ENCODE measurements around the gene ARID5B. TPM values are rescaled to one million over a fixed set of nuclear protein-coding genes. Genes with fewer than 3 reads are reported as not detected.

ARID5B gene
- total and polyA plus RNA-seq, 2 donors (not counting 3 experiments of a cell fraction or from before 2014, with no cell fraction given): 5.6 to 8.9 TPM

GRCh38 chr10:62062028-62062427, 160.5 kb downstream of the ARID5B start:
- TF ChIP-seq MYC (IDR thresholded peaks at IDR 0.05; ENCODE audit: low read depth, low read length) (no peak), MAX (IDR thresholded peaks at IDR 0.05; ENCODE audit: insufficient read depth, insufficient read length) (no peak), POLR2AphosphoS5 (IDR thresholded peaks at IDR 0.05; ENCODE audit: insufficient read depth, low read depth, low read length) (no peak)
- Histone ChIP-seq H3K4me1 (ENCODE audit: control insufficient read depth, extremely low read depth, insufficient read depth, low read length) (peaks cover 11% of the 10 kb centered on the region), H3K79me2 (ENCODE audit: control insufficient read depth, insufficient read depth, low read length) (no peaks in the 10 kb centered on the region), H3K27ac (ENCODE audit: insufficient read depth, low read depth, low read length) (no peak overlapping the region), H3K4me2 (ENCODE audit: insufficient read depth, low read length) (no peak overlapping the region), H3K9me1 (replicated peaks; ENCODE audit: control insufficient read depth, extremely low read depth, insufficient read depth, low read length) (no peaks in the 10 kb centered on the region), H3K9ac (replicated peaks; ENCODE audit: extremely low read depth, insufficient read depth, low read length) (no peak overlapping the region), H2AFZ (ENCODE audit: low read depth, low read length) (no peak overlapping the region), H3K4me3 (replicated peaks in 1 of 3; ENCODE audit: insufficient read depth in 1 of 3, low read depth in 1 of 3, low read length in 3 of 3) (no peak overlapping the region), H3K27me3 (ENCODE audit: control insufficient read depth in 2 of 2, insufficient read depth in 2 of 2, low read length in 2 of 2) (no peaks in the 10 kb centered on the region), H3K36me3 (ENCODE audit: control insufficient read depth in 2 of 2, extremely low read depth in 1 of 2, insufficient read depth in 2 of 2, low read length in 2 of 2) (peaks cover 0 to 3% of the 10 kb centered on the region in 2 experiments), H3K9me3 (replicated peaks; ENCODE audit: control insufficient read depth, insufficient read depth, low read length) (no peaks in the 10 kb centered on the region), H4K20me1 (replicated peaks; ENCODE audit: control insufficient read depth, extremely low read depth, insufficient read depth, low read length) (no peaks in the 10 kb centered on the region)
- DNase-seq (ENCODE audit: low read depth, low spot score): no peak
- CTCF ChIA-PET: interaction anchor here (1.2 to 2.0 kb wide), 3 partner anchors 13 to 183 kb away, joined by 3 to 4 read pairs (median 4); no protein-coding TSS in a partner anchor
- intact Hi-C loops (cut with micrococcal nuclease) (no loop called here), dilution Hi-C loops (cut with MboI; ENCODE audit: extremely low pct_ligation_motif_present, low sequenced_read_pairs) (no loop called here)
- no TSS peak for BruUV-seq (replicated peaks)
- FAIRE-seq: no peak
- POLR2A ChIA-PET: no interaction called here

- no peaks in the 10 kb centered on the region for H3K79me2 ChIP-seq (ENCODE audit: control insufficient read depth, insufficient read depth, low read length)
- POLR2A ChIA-PET: no interaction called here
- peaks cover 0 to 3% of the 10 kb centered on the region in 2 experiments for H3K36me3 ChIP-seq (ENCODE audit: control insufficient read depth in 2 of 2, extremely low read depth in 1 of 2, insufficient read depth in 2 of 2, low read length in 2 of 2)
- H3K4me1 ChIP-seq (ENCODE audit: control insufficient read depth, extremely low read depth, insufficient read depth, low read length): peaks cover 11% of the 10 kb centered on the region
- FAIRE-seq (no peak), DNase-seq (ENCODE audit: low read depth, low spot score) (no peak)
- no TSS peak for BruUV-seq (replicated peaks)
- H3K27me3 ChIP-seq (ENCODE audit: control insufficient read depth in 2 of 2, insufficient read depth in 2 of 2, low read length in 2 of 2): no peaks in the 10 kb centered on the region
- intact Hi-C loops (cut with micrococcal nuclease): no loop called here
- H3K9me3 ChIP-seq (replicated peaks; ENCODE audit: control insufficient read depth, insufficient read depth, low read length): no peaks in the 10 kb centered on the region
- dilution Hi-C loops (cut with MboI; ENCODE audit: extremely low pct_ligation_motif_present, low sequenced_read_pairs): no loop called here
- H3K4me3 ChIP-seq (replicated peaks in 1 of 3; ENCODE audit: insufficient read depth in 1 of 3, low read depth in 1 of 3, low read length in 3 of 3): no peak overlapping the region
- no peak overlapping the region for H2AFZ ChIP-seq (ENCODE audit: low read depth, low read length)
- no peak overlapping the region for H3K9ac ChIP-seq (replicated peaks; ENCODE audit: extremely low read depth, insufficient read depth, low read length)
- no peak for TF ChIP-seq MYC (IDR thresholded peaks at IDR 0.05; ENCODE audit: low read depth, low read length)
- TF ChIP-seq POLR2A (IDR thresholded peaks at IDR 0.05; ENCODE audit: low read depth, low read length): no peak
- no peak for TF ChIP-seq GATA2 (IDR thresholded peaks at IDR 0.05; ENCODE audit: insufficient read depth, insufficient read length, low read depth, low read length)
- TF ChIP-seq POLR2AphosphoS5 (IDR thresholded peaks at IDR 0.05; ENCODE audit: insufficient read depth, low read depth, low read length): no peak
- no peak for TF ChIP-seq MAX (IDR thresholded peaks at IDR 0.05; ENCODE audit: insufficient read depth, insufficient read length)
- TF ChIP-seq JUN (IDR thresholded peaks at IDR 0.05; ENCODE audit: borderline replicate concordance, insufficient read depth, insufficient read length, low read depth): no peak
- TF ChIP-seq EZH2 (IDR thresholded peaks at IDR 0.05; ENCODE audit: borderline replicate concordance, low read depth, low read length, severe bottlenecking): no peak
- TF ChIP-seq CTCF (IDR thresholded peaks at IDR 0.05; ENCODE audit: extremely low read depth in 1 of 2, insufficient read depth in 1 of 2, low read depth in 1 of 2, low read length in 2 of 2): no peak
- no peak for TF ChIP-seq FOS (IDR thresholded peaks at IDR 0.05; ENCODE audit: borderline replicate concordance, insufficient read depth, low read length)
- no peak overlapping the region for H3K27ac ChIP-seq (ENCODE audit: insufficient read depth, low read depth, low read length)
- CTCF ChIA-PET: interaction anchor here (1.2 to 2.1 kb wide), 4 partner anchors 10 to 182 kb away, joined by 3 to 9 read pairs (median 4); no protein-coding TSS in a partner anchor
- H3K9me1 ChIP-seq (replicated peaks; ENCODE audit: control insufficient read depth, extremely low read depth, insufficient read depth, low read length): no peaks in the 10 kb centered on the region
- no peaks in the 10 kb centered on the region for H4K20me1 ChIP-seq (replicated peaks; ENCODE audit: control insufficient read depth, extremely low read depth, insufficient read depth, low read length)
- H3K4me2 ChIP-seq (ENCODE audit: insufficient read depth, low read length): no peak overlapping the region
These were observed 161.4 kb downstream of the ARID5B start for GRCh38 chr10:62062752-62063512.

All from endothelial cell of umbilical vein (primary cell).